ENCODE data around the gene SLC6A4.

Gene SLC6A4

GRCh38 chr17:30235386-30236296 is at the start of gene SLC6A4:
TSS of gene SLC6A4 (minus strand) at chr17:30235697. CDS start at chr17:30221958, 13,739 bp downstream.
- no peak for DNase-seq

- DNase-seq = no peak
Observed at GRCh38 chr17:30279156-30279555, 43.7 kb upstream of the SLC6A4 start.

- DNase-seq = no peak
Observed at GRCh38 chr17:30278032-30278431, 42.5 kb upstream of the SLC6A4 start.

GRCh38 chr17:30275911-30276310 is 40.4 kb upstream of the SLC6A4 start:
- DNase-seq = no peak

GRCh38 chr17:30274887-30275286 is 39.4 kb upstream of the SLC6A4 start:
- DNase-seq = no peak

- no peak for DNase-seq
Observed at GRCh38 chr17:30273373-30273772, 37.9 kb upstream of the SLC6A4 start.

GRCh38 chr17:30271102-30271501 is 35.6 kb upstream of the SLC6A4 start:
- DNase-seq = no peak

- no peak for DNase-seq
Observed at GRCh38 chr17:30267625-30268024, 32.1 kb upstream of the SLC6A4 start.

GRCh38 chr17:30263552-30264333 is 28.2 kb upstream of the SLC6A4 start:
- no peak for DNase-seq

- no peak for DNase-seq
Observed at GRCh38 chr17:30256756-30257506, 21.4 kb upstream of the SLC6A4 start.

- no peak for DNase-seq
Observed at GRCh38 chr17:30254150-30254549, 18.7 kb upstream of the SLC6A4 start.

GRCh38 chr17:30253312-30253711 is 17.8 kb upstream of the SLC6A4 start:
- DNase-seq = no peak

- no peak for DNase-seq
Observed at GRCh38 chr17:30251931-30252330, 16.4 kb upstream of the SLC6A4 start.

- DNase-seq = no peak
Observed at GRCh38 chr17:30249460-30249859, 14.0 kb upstream of the SLC6A4 start.

GRCh38 chr17:30248786-30249185 is 13.3 kb upstream of the SLC6A4 start:
- no peak for DNase-seq

GRCh38 chr17:30246460-30246859 is 11.0 kb upstream of the SLC6A4 start:
- no peak for DNase-seq

GRCh38 chr17:30244853-30245385 is 9.4 kb upstream of the SLC6A4 start:
- no peak for DNase-seq

GRCh38 chr17:30243568-30243967 is 8.1 kb upstream of the SLC6A4 start:
- no peak for DNase-seq

- DNase-seq = no peak
Observed at GRCh38 chr17:30243002-30243401, 7.5 kb upstream of the SLC6A4 start.

GRCh38 chr17:30241051-30241450 is 5.6 kb upstream of the SLC6A4 start:
- no peak for DNase-seq

- no peak for DNase-seq
Observed at GRCh38 chr17:30240177-30240576, 4.7 kb upstream of the SLC6A4 start.

GRCh38 chr17:30239089-30239462 is 3.6 kb upstream of the SLC6A4 start:
- no peak for DNase-seq

All from activated naive CD4-positive, alpha-beta T cell treated with Interleukin-2 at 50 U/mL for 16 hours (primary cell).